Spleen (tissue), 11 donors: ENCODE results near the gene RBM17. TPM values are rescaled to one million over a fixed set of nuclear protein-coding genes. Genes with fewer than 3 reads are reported as not detected.
"Not testable (repeated sequence)": the region's sequence is repeated elsewhere in the genome, so short reads cannot be mapped to it uniquely, and the experiment has no call there.

ENCODE experiments used
- DNase-seq: peaks from one replicate; pipeline ENCODE4 v3.0.0-alpha.2; 2020
- H3K27ac ChIP-seq, 8 donors: fragments of 200-600 bp; sonication (generic) in 7 of 8; 1 replicate in 4 of 8; 2 replicates in 4 of 8; pipeline versions ENCODE4 v1.5.0 to v1.8.0; 2016 to 2021; ENCODE audit warnings: inconsistent platforms in 4 of 8, mild to moderate bottlenecking in 4 of 8, moderate library complexity in 1 of 8
- H3K27me3 ChIP-seq, 7 donors: fragments of 200-600 bp; sonication (generic) in 6 of 7; replicated peaks in 1 of 7; 1 replicate in 4 of 7; 2 replicates in 3 of 7; pipeline versions ENCODE4 v1.5.0 to v1.8.0; 2016 to 2021; ENCODE audit warnings: inconsistent platforms in 3 of 7, mild to moderate bottlenecking in 1 of 7
- H3K36me3 ChIP-seq, 6 donors: fragments of 200-600 bp; sonication (generic) in 5 of 6; 1 replicate in 4 of 6; 2 replicates in 2 of 6; pipeline versions ENCODE4 v1.5.0 to v1.8.0; 2016 to 2021; ENCODE audit warnings: inconsistent platforms in 2 of 6
- H3K4me1 ChIP-seq, 6 donors: fragments of 200-600 bp; sonication (generic) in 5 of 6; 1 replicate in 3 of 6; 2 replicates in 3 of 6; pipeline versions ENCODE4 v1.5.0 to v1.8.0; 2016 to 2021; ENCODE audit warnings: inconsistent platforms in 3 of 6
- H3K4me3 ChIP-seq, 8 donors: fragments of 200-600 bp; sonication (generic) in 7 of 8; 1 replicate in 4 of 8; 2 replicates in 4 of 8; pipeline versions ENCODE4 v1.5.0 to v1.8.0; 2016 to 2021; ENCODE audit warnings: inconsistent platforms in 4 of 8, mild to moderate bottlenecking in 4 of 8, moderate library complexity in 2 of 8
- H3K9me3 ChIP-seq, 8 donors: fragments of 200-600 bp; sonication (generic) in 7 of 8; 1 replicate in 4 of 8; 2 replicates in 4 of 8; pipeline versions ENCODE4 v1.5.0 to v1.8.0; 2016 to 2021; ENCODE audit warnings: inconsistent platforms in 4 of 8
- CTCF ChIP-seq, 11 experiments: fragments of 200-600 bp in 7 of 11; fragments of 450-650 bp in 4 of 11; sonication (generic) in 4 of 11; IDR thresholded peaks in 8 of 11; conservative IDR thresholded peaks in 3 of 11; 1 replicate in 7 of 11; 2 replicates in 4 of 11; pipeline versions ENCODE4 v1.4.0 to v1.8.0; 2016 to 2021; ENCODE audit warnings: antibody characterized with exemption in 11 of 11, inconsistent platforms in 4 of 11, mild to moderate bottlenecking in 1 of 11
- POLR2A ChIP-seq, 3 donors: fragments of 450-650 bp; IDR thresholded peaks; one replicate each; pipeline ENCODE4 v1.5.1; 2017; ENCODE audit warnings: antibody characterized with exemption in 3 of 3, mild to moderate bottlenecking in 1 of 3
- POLR2AphosphoS5 ChIP-seq, 3 donors: sonication (generic); formaldehyde crosslinking; IDR thresholded peaks; one replicate each; pipeline ENCODE4 v1.5.1; 2017; ENCODE audit warnings: antibody characterized with exemption in 3 of 3
- WGBS, 5 donors: extraction: QIAGEN DNeasy Blood & Tissue Kit in 3 of 5; methylation state at CpG; one replicate each; pipeline versions ENCODE4 v1.1.5 to v1.1.7; 2013 to 2018; 5-methylcytosine and 5-hydroxymethylcytosine counted together
- intact Hi-C: fragments of 100-400 bp; cut with DNase I; formaldehyde crosslinking; loops from one replicate; pipeline ENCODE4 v1.15.0; 2023; ENCODE audit warnings: low total_unique reads
- polyA plus RNA-seq, 3 donors: library from polyadenylated mRNA; stranded (reverse); fragments of 200-250 nt; gene quantifications; one replicate each; pipeline ENCODE4 v1.2.1, GENCODE V29; 2013
- total RNA-seq, 7 donors: library from RNA; depleted of rRNA in 3 of 7; stranded (reverse); fragments of >200 nt in 3 of 7; fragmentation: NEBNext Ultra II Directional in 4 of 7; extraction: Animal tissue kit (Norgen Biotek cat#: 25700) in 4 of 7; gene quantifications; one replicate each; pipeline versions ENCODE4 v1.1.0 to v1.2.1, GENCODE V29; 2016 to 2021
- donor health status: healthy with polysubstance abuse.
- donor health status: DM: no; HTN: no; CAD: no; lungs with moderate emphysema.
- donor health status: DM: no; HTN: no; CAD: no.
- donor health status: Bipolar disorder and iron deficiency.
- donor health status: healthy.
- donor health status: DM: no; HTN: no; CAD: no.
- donor health status: DM: yes; HTN: yes; CAD: no.

Gene RBM17
- total and polyA plus RNA-seq, 10 donors: 63.1 to 140 (median 111) TPM

DNA sequence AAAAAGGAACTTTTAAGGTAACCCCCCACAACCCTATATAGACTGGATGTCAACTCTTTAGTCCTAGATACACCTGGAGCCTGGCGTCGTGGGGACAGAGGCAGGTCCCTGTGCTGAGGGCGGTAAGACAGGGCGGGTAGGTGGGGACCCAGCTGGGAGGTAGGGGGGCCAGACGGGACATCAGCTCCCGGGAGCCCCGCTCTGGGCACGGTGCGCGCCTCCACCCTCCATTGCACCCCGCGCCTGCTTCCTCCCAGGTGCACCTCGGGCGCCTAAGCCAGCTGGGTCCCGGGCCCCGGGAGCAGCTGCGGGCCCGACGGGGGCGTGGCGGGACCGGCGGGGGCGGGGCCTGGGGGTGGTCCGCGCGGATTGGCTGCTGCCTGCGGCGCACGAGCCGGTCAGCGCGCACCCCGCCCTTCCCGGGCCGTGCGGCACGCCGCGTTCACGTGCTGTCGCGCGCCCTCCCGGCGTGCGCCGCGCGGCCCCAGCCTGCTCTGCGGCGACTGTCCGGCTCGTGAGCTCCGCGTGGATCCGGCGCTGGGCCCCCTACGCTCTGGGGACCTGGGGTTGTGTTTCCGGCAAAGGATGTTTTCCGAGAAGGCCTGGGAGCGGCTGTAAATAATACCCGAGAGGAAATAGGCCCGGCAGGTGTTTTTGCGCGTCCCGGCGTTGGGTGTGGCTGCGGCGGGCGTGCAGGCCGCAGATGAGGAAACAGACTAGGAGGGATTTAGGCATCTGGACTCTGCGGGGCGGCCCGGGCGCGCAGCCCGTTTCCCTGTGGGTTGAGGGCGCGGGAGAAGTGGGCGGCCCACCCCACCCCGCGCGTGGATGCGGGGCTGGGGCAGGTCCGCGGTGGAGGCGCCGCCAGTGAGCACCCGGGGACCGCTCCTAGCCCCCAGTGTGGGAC lies 74.8 kb downstream of the RBM17 start:
- H3K4me1 ChIP-seq: peaks cover 18 to 65% (median 42%) of the 10 kb centered on the region in 6 donors
- 0 to 1% (median 1%) methylated on average over 43 to 91 of the region's 91 CpGs for WGBS, 5 donors
- peak; percentile 98 for DNase-seq
- peaks cover 0 to 26% (median 5%) of the 10 kb centered on the region in 6 donors for H3K36me3 ChIP-seq
- no peaks in the 10 kb centered on the region for H3K9me3 ChIP-seq
- peak overlapping the region; percentile 60 to 80 (median 68) for H3K4me3 ChIP-seq
- peak overlapping the region; percentile 87 to 98 (median 94) for H3K27ac ChIP-seq
- H3K27me3 ChIP-seq: no peaks in the 10 kb centered on the region
- TF ChIP-seq CTCF (IDR thresholded peaks at IDR 0.05 in 8 of 11, conservative IDR thresholded peaks at IDR 0.05 in 3 of 11) (no peak), POLR2AphosphoS5 (IDR thresholded peaks at IDR 0.05) (peak; percentile 92 to 96 (median 93)), POLR2A (IDR thresholded peaks at IDR 0.05) (peak in 1 of 3 donors; percentile 53)
- intact Hi-C loops: no loop called here

DNA sequence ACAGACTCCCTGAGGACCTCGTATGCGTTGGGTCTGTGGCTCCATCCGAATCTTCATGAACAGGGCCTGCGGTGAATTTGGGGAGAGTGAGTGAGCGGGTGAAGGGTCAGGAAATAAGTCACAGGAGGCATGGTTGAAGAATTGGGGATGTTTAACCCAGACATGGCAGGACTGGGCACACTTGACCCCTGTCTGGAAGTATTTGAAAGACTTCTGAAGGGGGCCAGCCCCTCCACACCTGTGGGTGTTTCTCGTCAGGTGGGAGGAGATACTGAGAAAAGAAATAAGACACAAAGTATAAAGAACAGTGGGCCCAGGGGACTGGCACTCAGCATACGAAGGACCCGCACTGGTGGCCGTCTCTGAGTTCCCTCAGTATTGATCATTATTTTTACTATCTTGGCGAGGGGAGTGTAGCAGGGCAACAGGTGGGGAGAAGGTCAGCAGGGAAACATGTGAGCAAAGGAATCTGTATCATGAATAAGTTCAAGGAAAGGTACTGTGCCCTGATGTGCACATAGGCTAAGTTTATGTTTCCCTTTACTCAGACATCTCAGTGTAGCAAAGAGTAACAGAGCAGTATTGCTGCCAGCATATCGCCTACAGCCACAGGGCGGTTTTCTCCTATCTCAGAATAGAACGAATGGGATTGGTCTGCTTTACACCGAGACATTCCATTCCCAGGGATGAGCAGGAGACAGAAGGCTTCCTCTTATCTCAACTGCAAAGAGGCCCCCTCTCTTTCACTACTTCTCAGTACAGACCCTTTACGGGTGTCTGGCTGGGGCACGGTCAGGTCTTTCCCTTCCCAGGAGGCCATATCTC lies 75.6 kb downstream of the RBM17 start:
- Histone ChIP-seq H3K27me3 (no peaks in the 10 kb centered on the region), H3K9me3 (no peaks in the 10 kb centered on the region), H3K4me1 (peaks cover 18 to 72% (median 46%) of the 10 kb centered on the region in 6 donors), H3K36me3 (peaks cover 0 to 26% (median 5%) of the 10 kb centered on the region in 6 donors), H3K27ac (peak overlapping the region; percentile 87 to 98 (median 94)), H3K4me3 (peak overlapping the region; percentile 60 to 80 (median 68))
- no peak for DNase-seq
- intact Hi-C loops: no loop called here
- WGBS, 5 donors: 26 to 34% (median 33%) methylated on average over 15 to 16 of the region's 16 CpGs
- TF ChIP-seq CTCF (IDR thresholded peaks at IDR 0.05 in 8 of 11, conservative IDR thresholded peaks at IDR 0.05 in 3 of 11) (no peak), POLR2A (IDR thresholded peaks at IDR 0.05) (no peak), POLR2AphosphoS5 (IDR thresholded peaks at IDR 0.05) (no peak)

DNA sequence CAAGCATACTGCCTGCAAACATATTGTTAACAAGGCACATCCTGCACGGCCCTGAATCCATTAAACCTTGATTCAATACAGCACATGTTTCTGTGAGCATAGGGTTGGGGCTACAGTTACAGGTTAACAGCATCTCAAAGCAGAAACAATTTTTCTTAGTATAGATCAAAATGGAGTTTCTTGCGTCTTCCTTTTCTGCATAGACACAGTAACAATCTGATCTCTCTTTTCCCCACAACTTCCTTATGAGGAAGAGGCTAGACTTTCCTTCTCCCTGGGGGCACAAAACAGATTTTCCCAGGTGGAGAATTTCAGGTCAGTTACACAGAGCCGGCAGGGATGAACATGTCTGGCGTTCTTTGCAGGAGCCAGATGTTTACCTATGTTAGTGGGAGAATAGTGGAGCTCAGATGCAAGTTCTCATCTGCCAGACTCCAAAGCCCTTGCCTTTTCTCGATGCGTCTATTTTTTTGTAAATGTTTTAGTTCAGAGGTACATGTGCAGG lies 76.4 kb downstream of the RBM17 start:
- Histone ChIP-seq H3K27me3 (no peaks in the 10 kb centered on the region), H3K4me3 (peak overlapping the region in 1 of 8 donors; percentile 80), H3K4me1 (peaks cover 18 to 80% (median 53%) of the 10 kb centered on the region in 6 donors), H3K36me3 (peaks cover 0 to 26% (median 5%) of the 10 kb centered on the region in 6 donors), H3K9me3 (no peaks in the 10 kb centered on the region), H3K27ac (peak overlapping the region in 5 of 8 donors; percentile 94 to 98 (median 95))
- intact Hi-C loops: no loop called here
- DNase-seq: no peak
- no peak for TF ChIP-seq CTCF (IDR thresholded peaks at IDR 0.05 in 8 of 11, conservative IDR thresholded peaks at IDR 0.05 in 3 of 11)
- no peak for TF ChIP-seq POLR2A (IDR thresholded peaks at IDR 0.05)
- TF ChIP-seq POLR2AphosphoS5 (IDR thresholded peaks at IDR 0.05): no peak
- 57 to 70% (median 65%) methylated on average over 6 of the region's 6 CpGs for WGBS, 5 donors

DNA sequence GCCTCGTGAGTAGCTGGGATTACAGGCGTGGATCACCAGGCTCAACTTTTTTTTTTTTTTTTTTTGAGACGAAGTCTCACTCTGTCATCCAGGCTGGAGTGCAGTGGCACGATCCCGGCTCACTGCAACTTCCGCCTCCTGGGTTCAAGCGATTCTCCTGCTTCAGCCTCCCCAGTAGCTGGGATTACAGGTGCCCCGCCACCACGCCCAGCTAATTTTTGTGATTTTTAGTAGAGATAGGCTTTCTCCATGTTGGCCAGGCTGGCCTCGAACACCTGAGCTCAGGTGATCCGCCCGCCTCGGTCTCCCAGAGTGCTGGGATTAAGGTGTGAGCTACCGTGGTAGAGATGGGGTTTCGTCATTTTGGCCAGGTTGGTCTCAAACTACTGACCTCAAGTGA lies 77.1 kb downstream of the RBM17 start:
- intact Hi-C loops, DNase-seq: not testable (repeated sequence)

More for the DNA sequence above, 77.1 kb downstream of the RBM17 start:
- Histone ChIP-seq H3K27ac (peak overlapping the region in 2 of 8 donors; percentile 94 to 95), H3K36me3 (peaks cover 0 to 26% (median 5%) of the 10 kb centered on the region in 6 donors), H3K4me1 (peaks cover 18 to 86% (median 60%) of the 10 kb centered on the region in 6 donors)
- not testable (repeated sequence) for H3K4me3 ChIP-seq, H3K9me3 ChIP-seq, H3K27me3 ChIP-seq
- 87 to 95% (median 95%) methylated on average over 12 to 15 of the region's 15 CpGs for WGBS, 5 donors
